ENCODE results near the gene GABPB2. TPM values are rescaled to one million over a fixed set of nuclear protein-coding genes. Genes with fewer than 3 reads are reported as not detected.

The GABPB2 gene
- total RNA-seq, 1 experiment from 2014 or later = 8.1 TPM

GRCh38 chr1:151037032-151037431 lies 33.5 kb upstream of the GABPB2 start:
- Histone ChIP-seq H3K27me3 (ENCODE audit: control insufficient read depth, insufficient read depth, low read length) (no peaks in the 10 kb centered on the region), H3K4me1 (ENCODE audit: control insufficient read depth, insufficient read depth, low read length) (no peaks in the 10 kb centered on the region), H3K36me3 (ENCODE audit: control insufficient read depth, insufficient read depth, low read length) (0 out of 2 replicates have a peak, but pooled peaks cover 2% of the 10 kb centered on the region), H3K27ac (ENCODE audit: low read length) (no peak overlapping the region), H3K4me3 (ENCODE audit: low read depth in 2 of 2, low read length in 2 of 2) (no peak overlapping the region), H3K9me3 (ENCODE audit: control insufficient read depth, insufficient read depth, low read depth, low read length) (no peaks in the 10 kb centered on the region)
- in situ Hi-C loops (cut with HindIII; ENCODE audit: low pct_unique_long_range_greater_than_20kb, low sequenced_read_pairs) = no loop called here
- TF ChIP-seq POLR2AphosphoS5 (IDR thresholded peaks at IDR 0.05; ENCODE audit: low read depth, low read length) (no peak), SIN3A (IDR thresholded peaks at IDR 0.05; ENCODE audit: borderline replicate concordance, insufficient read depth, low read depth, low read length) (no peak), TCF7L2 (IDR thresholded peaks at IDR 0.05; ENCODE audit: low read depth, low read length) (no peak)
- TF ChIP-seq, protein P1, sequence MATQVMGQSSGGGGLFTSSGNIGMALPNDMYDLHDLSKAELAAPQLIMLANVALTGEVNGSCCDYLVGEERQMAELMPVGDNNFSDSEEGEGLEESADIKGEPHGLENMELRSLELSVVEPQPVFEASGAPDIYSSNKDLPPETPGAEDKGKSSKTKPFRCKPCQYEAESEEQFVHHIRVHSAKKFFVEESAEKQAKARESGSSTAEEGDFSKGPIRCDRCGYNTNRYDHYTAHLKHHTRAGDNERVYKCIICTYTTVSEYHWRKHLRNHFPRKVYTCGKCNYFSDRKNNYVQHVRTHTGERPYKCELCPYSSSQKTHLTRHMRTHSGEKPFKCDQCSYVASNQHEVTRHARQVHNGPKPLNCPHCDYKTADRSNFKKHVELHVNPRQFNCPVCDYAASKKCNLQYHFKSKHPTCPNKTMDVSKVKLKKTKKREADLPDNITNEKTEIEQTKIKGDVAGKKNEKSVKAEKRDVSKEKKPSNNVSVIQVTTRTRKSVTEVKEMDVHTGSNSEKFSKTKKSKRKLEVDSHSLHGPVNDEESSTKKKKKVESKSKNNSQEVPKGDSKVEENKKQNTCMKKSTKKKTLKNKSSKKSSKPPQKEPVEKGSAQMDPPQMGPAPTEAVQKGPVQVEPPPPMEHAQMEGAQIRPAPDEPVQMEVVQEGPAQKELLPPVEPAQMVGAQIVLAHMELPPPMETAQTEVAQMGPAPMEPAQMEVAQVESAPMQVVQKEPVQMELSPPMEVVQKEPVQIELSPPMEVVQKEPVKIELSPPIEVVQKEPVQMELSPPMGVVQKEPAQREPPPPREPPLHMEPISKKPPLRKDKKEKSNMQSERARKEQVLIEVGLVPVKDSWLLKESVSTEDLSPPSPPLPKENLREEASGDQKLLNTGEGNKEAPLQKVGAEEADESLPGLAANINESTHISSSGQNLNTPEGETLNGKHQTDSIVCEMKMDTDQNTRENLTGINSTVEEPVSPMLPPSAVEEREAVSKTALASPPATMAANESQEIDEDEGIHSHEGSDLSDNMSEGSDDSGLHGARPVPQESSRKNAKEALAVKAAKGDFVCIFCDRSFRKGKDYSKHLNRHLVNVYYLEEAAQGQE (IDR thresholded peaks at IDR 0.05; ENCODE audit: insufficient read depth in 1 of 2, low read depth in 2 of 2, low read length in 1 of 2) = no peak
- TF ChIP-seq, protein P2, sequence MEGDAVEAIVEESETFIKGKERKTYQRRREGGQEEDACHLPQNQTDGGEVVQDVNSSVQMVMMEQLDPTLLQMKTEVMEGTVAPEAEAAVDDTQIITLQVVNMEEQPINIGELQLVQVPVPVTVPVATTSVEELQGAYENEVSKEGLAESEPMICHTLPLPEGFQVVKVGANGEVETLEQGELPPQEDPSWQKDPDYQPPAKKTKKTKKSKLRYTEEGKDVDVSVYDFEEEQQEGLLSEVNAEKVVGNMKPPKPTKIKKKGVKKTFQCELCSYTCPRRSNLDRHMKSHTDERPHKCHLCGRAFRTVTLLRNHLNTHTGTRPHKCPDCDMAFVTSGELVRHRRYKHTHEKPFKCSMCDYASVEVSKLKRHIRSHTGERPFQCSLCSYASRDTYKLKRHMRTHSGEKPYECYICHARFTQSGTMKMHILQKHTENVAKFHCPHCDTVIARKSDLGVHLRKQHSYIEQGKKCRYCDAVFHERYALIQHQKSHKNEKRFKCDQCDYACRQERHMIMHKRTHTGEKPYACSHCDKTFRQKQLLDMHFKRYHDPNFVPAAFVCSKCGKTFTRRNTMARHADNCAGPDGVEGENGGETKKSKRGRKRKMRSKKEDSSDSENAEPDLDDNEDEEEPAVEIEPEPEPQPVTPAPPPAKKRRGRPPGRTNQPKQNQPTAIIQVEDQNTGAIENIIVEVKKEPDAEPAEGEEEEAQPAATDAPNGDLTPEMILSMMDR (IDR thresholded peaks at IDR 0.05) = no peak
- CTCF ChIA-PET = no interaction called here
- no TSS peak for BruUV-seq (replicated peaks)
- POLR2A ChIA-PET = no interaction called here
- intact Hi-C loops (cut with micrococcal nuclease; ENCODE audit: unreplicated experiment) = no loop called here
- ATAC-seq = no peak
- no peak for DNase-seq (ENCODE audit: low read depth, low spot score)

- Histone ChIP-seq H3K4me3 (ENCODE audit: low read depth in 2 of 2, low read length in 2 of 2) (no peak overlapping the region), H3K27ac (ENCODE audit: low read length) (no peak overlapping the region), H3K36me3 (ENCODE audit: control insufficient read depth, insufficient read depth, low read length) (0 out of 2 replicates have a peak, but pooled peaks cover under 1% of the 10 kb centered on the region), H3K4me1 (ENCODE audit: control insufficient read depth, insufficient read depth, low read length) (no peaks in the 10 kb centered on the region), H3K9me3 (ENCODE audit: control insufficient read depth, insufficient read depth, low read depth, low read length) (no peaks in the 10 kb centered on the region), H3K27me3 (ENCODE audit: control insufficient read depth, insufficient read depth, low read length) (no peaks in the 10 kb centered on the region)
- TF ChIP-seq SIN3A (IDR thresholded peaks at IDR 0.05; ENCODE audit: borderline replicate concordance, insufficient read depth, low read depth, low read length) (no peak), TCF7L2 (IDR thresholded peaks at IDR 0.05; ENCODE audit: low read depth, low read length) (no peak), POLR2AphosphoS5 (IDR thresholded peaks at IDR 0.05; ENCODE audit: low read depth, low read length) (no peak)
- TF ChIP-seq, protein P2 (IDR thresholded peaks at IDR 0.05) = no peak
- TF ChIP-seq, protein P1 (IDR thresholded peaks at IDR 0.05; ENCODE audit: insufficient read depth in 1 of 2, low read depth in 2 of 2, low read length in 1 of 2) = no peak
- no TSS peak for BruUV-seq (replicated peaks)
- in situ Hi-C loops (cut with HindIII; ENCODE audit: low pct_unique_long_range_greater_than_20kb, low sequenced_read_pairs) (no loop called here), intact Hi-C loops (cut with micrococcal nuclease; ENCODE audit: unreplicated experiment) (no loop called here)
- ATAC-seq = no peak
- CTCF ChIA-PET = no interaction called here
- POLR2A ChIA-PET = no interaction called here
- DNase-seq (ENCODE audit: low read depth, low spot score) = no peak
Observed at GRCh38 chr1:151039521-151039920, 31.0 kb upstream of the GABPB2 start.

Measured in Panc1 (cell line).